NCI-H2196 treated with DMSO at 0.1 percent for 48 hours (cell line): ENCODE results near the gene CREB5.
"Not testable (repeated sequence)": the region's sequence is repeated elsewhere in the genome, so short reads cannot be mapped to it uniquely, and the experiment has no call there.

Experiments used
- DNase-seq: peaks from one replicate; lab custom pipeline; 2025; ENCODE audit not compliant: unreplicated experiment; lab: John Stamatoyannopoulos, UW

CREB5 gene

GRCh38 chr7:28573651-28574301, 161.5 kb downstream of the CREB5 start:
- DNase-seq, result no peak

GRCh38 chr7:28575241-28575643, 162.9 kb downstream of the CREB5 start:
- no peak for DNase-seq

GRCh38 chr7:28576656-28577055, 164.3 kb downstream of the CREB5 start:
- DNase-seq, result no peak

- no peak for DNase-seq
Observed at GRCh38 chr7:28579571-28579970, 167.3 kb downstream of the CREB5 start.

GRCh38 chr7:28580665-28581064, 168.3 kb downstream of the CREB5 start:
- DNase-seq, result no peak

- no peak for DNase-seq
Observed at GRCh38 chr7:28581351-28581750, 169.0 kb downstream of the CREB5 start.

GRCh38 chr7:28582226-28582625, 169.9 kb downstream of the CREB5 start:
- no peak for DNase-seq

GRCh38 chr7:28584235-28584634, 171.9 kb downstream of the CREB5 start:
- no peak for DNase-seq

GRCh38 chr7:28586736-28587135, 174.4 kb downstream of the CREB5 start:
- no peak for DNase-seq

- no peak for DNase-seq
Observed at GRCh38 chr7:28587211-28587610, 174.9 kb downstream of the CREB5 start.

- DNase-seq, result no peak
Observed at GRCh38 chr7:28588602-28589001, 176.3 kb downstream of the CREB5 start.

- no peak for DNase-seq
Observed at GRCh38 chr7:28591041-28591674, 178.8 kb downstream of the CREB5 start.

GRCh38 chr7:28591725-28592349, 179.5 kb downstream of the CREB5 start:
- DNase-seq, result no peak

GRCh38 chr7:28592861-28593260, 180.5 kb downstream of the CREB5 start:
- DNase-seq, result no peak

- no peak for DNase-seq
Observed at GRCh38 chr7:28595076-28595475, 182.8 kb downstream of the CREB5 start.

- no peak for DNase-seq
Observed at GRCh38 chr7:28595801-28596200, 183.5 kb downstream of the CREB5 start.

GRCh38 chr7:28596245-28596935, 184.1 kb downstream of the CREB5 start:
- DNase-seq, result no peak

GRCh38 chr7:28597284-28597683, 185.0 kb downstream of the CREB5 start:
- DNase-seq, result no peak

- DNase-seq, result not testable (repeated sequence)
Observed at GRCh38 chr7:28598037-28598436, 185.7 kb downstream of the CREB5 start.

GRCh38 chr7:28598586-28598985, 186.3 kb downstream of the CREB5 start:
- DNase-seq, result no peak

GRCh38 chr7:28599411-28599810, 187.1 kb downstream of the CREB5 start:
- no peak for DNase-seq

- DNase-seq, result no peak
Observed at GRCh38 chr7:28602282-28602681, 190.0 kb downstream of the CREB5 start.
